CD4-positive, alpha-beta memory T cell (primary cell): ENCODE measurements around the gene PYROXD2. TPM values are rescaled to one million over a fixed set of nuclear protein-coding genes. Genes with fewer than 3 reads are reported as not detected.
A peak's percentile ranks its signal among the peaks of the same experiment; 100 is the strongest.

Experiments used
- CTCF ChIA-PET: fragments of 350-600 bp; sonication (Branson Sonifier 250); formaldehyde crosslinking; loops from one replicate; lab custom pipeline; 2021; ENCODE audit warnings: inconsistent platforms; ENCODE audit not compliant: partially characterized antibody; lab: Charles Lee
- POLR2A ChIA-PET: fragments of 350-600 bp; sonication (Branson Sonifier 250); formaldehyde crosslinking; loops from one replicate; lab custom pipeline; 2021; ENCODE audit not compliant: partially characterized antibody; lab: Charles Lee
- DNase-seq, 5 donors: peaks; one replicate each; pipeline versions ENCODE4 v3.0.0 to v3.0.0-alpha.2; 2020 to 2022; ENCODE audit warnings: mixed read lengths in 1 of 5
- H3K27ac ChIP-seq: one replicate; pipeline ENCODE4 v1.7.0; 2013; ENCODE audit warnings: low read depth, low read length
- H3K27me3 ChIP-seq: 2 replicates; pipeline ENCODE4 v1.7.0; 2013; ENCODE audit warnings: mild to moderate bottlenecking, low read length, moderate library complexity; ENCODE audit not compliant: insufficient read depth
- H3K36me3 ChIP-seq: 2 replicates; pipeline ENCODE4 v1.7.0; 2013; ENCODE audit warnings: mild to moderate bottlenecking, low read length, moderate library complexity; ENCODE audit not compliant: insufficient read depth
- H3K4me1 ChIP-seq: 2 replicates; pipeline ENCODE4 v1.7.0; 2013; ENCODE audit warnings: mild to moderate bottlenecking, low read length, moderate library complexity; ENCODE audit not compliant: insufficient read depth
- H3K4me3 ChIP-seq, 2 donors: one replicate each; pipeline ENCODE4 v1.7.0; 2013; ENCODE audit warnings: low read length in 2 of 2, mild to moderate bottlenecking in 1 of 2
- H3K9me3 ChIP-seq, 2 donors: one replicate each; pipeline ENCODE4 v1.7.0; 2013; ENCODE audit warnings: low read length in 2 of 2, control low read depth in 1 of 2; ENCODE audit not compliant: control insufficient read depth in 1 of 2
- H3K27ac Mint-ChIP-seq, 7 donors: one replicate each; pipeline ENCODE4 v1.8.0; 2020 to 2021; ENCODE audit warnings: mixed read lengths in 7 of 7, mild to moderate bottlenecking in 6 of 7, inconsistent platforms in 3 of 7, moderate library complexity in 3 of 7
- H3K27me3 Mint-ChIP-seq, 2 donors: one replicate each; pipeline ENCODE4 v1.8.0; 2020 to 2021; ENCODE audit warnings: mixed read lengths in 2 of 2
- H3K36me3 Mint-ChIP-seq, 2 donors: one replicate each; pipeline ENCODE4 v1.8.0; 2020 to 2021; ENCODE audit warnings: mixed read lengths in 2 of 2, inconsistent platforms in 1 of 2, mild to moderate bottlenecking in 1 of 2
- H3K4me1 Mint-ChIP-seq, 4 donors: one replicate each; pipeline ENCODE4 v1.8.0; 2020 to 2021; ENCODE audit warnings: mixed read lengths in 4 of 4, mild to moderate bottlenecking in 1 of 4
- H3K4me3 Mint-ChIP-seq, 8 donors: one replicate each; pipeline ENCODE4 v1.8.0; 2020 to 2021; ENCODE audit warnings: mixed read lengths in 8 of 8, mild to moderate bottlenecking in 7 of 8, moderate library complexity in 6 of 8, inconsistent platforms in 3 of 8
- H3K9me3 Mint-ChIP-seq, 8 donors: one replicate each; pipeline ENCODE4 v1.8.0; 2020 to 2021; ENCODE audit warnings: mixed read lengths in 8 of 8, mild to moderate bottlenecking in 5 of 8, inconsistent platforms in 3 of 8, moderate library complexity in 1 of 8
- intact Hi-C: fragments of 100-400 bp; cut with micrococcal nuclease; formaldehyde crosslinking; loops from one replicate; pipeline ENCODE4 v1.15.1; 2023
- polyA plus RNA-seq, 2 donors: library from polyadenylated mRNA; unstranded; fragments of 300-500 nt; fragmentation: Illumina TruSeq; gene quantifications; one replicate each; pipeline ENCODE4 v1.2.3, GENCODE V29; 2021
- total RNA-seq, 2 experiments: library from RNA; stranded (reverse); gene quantifications; one replicate each; pipeline ENCODE4 v1.2.3, GENCODE V29; 2021

The PYROXD2 gene
- total and polyA plus RNA-seq, 4 experiments from 2014 or later = 0.98 to 36.6 (median 19.5) TPM

DNA sequence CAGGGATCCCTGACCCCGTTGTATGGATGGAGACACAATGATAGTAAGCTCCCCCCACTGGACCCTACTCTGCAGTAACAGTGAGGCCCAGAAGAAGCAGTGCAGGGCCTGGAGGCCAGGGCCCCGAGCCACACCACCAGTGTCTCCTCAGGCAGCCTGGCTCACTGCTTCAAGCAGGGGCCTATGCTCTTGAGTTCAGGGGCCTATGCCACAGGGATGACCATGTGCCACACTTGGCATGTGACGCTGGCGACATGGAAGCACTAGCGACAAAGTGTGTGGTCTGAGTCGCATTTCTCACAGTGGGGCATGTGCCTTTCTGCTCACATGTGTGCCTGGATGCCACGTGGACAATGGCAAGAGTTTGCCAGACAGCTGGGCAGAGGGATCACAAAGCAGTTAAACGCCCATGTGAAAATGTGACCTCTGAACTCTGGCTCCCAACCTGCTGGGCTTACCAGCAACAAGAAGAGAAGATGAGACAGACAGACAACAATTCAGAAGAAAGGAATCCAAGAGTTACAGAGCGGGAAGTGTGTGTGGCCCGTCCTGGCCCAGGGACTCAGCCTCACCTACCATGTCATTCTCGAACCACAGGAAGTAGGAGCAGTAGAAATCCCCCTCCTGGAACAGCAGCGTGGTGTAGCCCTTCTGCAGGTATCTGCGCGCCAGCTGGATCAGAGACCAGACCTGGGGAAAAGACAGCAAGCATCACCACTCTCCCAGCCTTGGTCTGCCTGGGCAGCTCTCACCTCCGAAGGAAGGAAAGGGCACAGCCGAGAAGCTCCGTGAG is 4.7 kb upstream of the PYROXD2 start:
- ChIA-PET POLR2A (no interaction called here), CTCF (no interaction called here)
- Histone ChIP-seq H3K9me3 (no peaks in the 10 kb centered on the region), H3K36me3 (peaks cover 30% of the 10 kb centered on the region), H3K27ac (no peak overlapping the region), H3K4me1 (peaks cover 9% of the 10 kb centered on the region), H3K27me3 (no peaks in the 10 kb centered on the region), H3K4me3 (no peak overlapping the region)
- Mint-ChIP-seq H3K4me1 (peaks cover 5 to 14% (median 8%) of the 10 kb centered on the region in 4 donors), H3K4me3 (no peak overlapping the region), H3K9me3 (no peaks in the 10 kb centered on the region), H3K36me3 (peaks cover 21 to 66% of the 10 kb centered on the region in 2 donors), H3K27me3 (no peaks in the 10 kb centered on the region), H3K27ac (peak overlapping the region in 3 of 7 donors; percentile 11 to 80 (median 79))
- no peak for DNase-seq
- intact Hi-C loops = no loop called here

DNA sequence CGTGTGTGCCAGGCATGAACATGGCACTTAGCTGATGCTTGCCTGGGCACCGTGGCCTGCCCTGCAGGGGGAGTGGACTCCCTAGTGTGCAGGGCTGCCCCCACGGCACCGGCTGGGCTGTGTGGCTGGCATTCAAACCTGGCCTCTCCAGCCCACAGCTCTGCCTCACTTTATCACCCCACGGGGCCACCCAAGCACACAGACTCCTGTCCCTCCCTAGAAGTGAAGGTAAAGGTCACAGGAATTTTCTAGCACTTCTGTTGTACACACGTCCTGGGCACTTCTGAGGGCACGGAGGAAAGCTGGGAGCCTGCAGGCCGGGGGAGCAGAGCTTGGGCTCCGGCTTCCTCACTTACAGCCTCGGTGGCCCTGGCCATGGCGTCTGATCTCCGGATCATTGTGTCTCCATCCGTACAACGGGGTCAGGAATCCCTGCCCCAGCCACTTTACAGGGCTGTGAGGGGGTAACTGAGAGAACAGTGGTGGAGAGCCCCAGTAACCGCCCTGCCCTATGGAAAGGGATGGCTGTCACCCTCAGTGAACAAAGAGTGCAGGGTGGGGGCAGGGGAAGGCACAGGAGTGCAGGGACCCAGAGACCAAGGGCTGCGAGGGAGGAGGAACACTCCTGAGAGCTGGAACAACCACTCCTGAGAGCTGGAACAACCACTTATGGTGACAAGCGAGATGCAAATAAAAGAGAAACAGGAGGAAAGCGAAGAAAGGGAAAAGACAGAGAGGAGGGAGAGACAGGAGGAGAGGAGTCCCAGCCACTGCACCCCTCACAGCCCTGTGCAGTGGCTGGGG is 3.9 kb upstream of the PYROXD2 start:
- intact Hi-C loops = no loop called here
- H3K36me3 Mint-ChIP-seq = peaks cover 21 to 62% of the 10 kb centered on the region in 2 donors
- H3K4me1 ChIP-seq = peaks cover 16% of the 10 kb centered on the region
- H3K4me1 Mint-ChIP-seq = peaks cover 12 to 22% (median 15%) of the 10 kb centered on the region in 4 donors
- CTCF ChIA-PET = no interaction called here
- DNase-seq = no peak
- H3K27me3 Mint-ChIP-seq = no peaks in the 10 kb centered on the region
- no peak overlapping the region for H3K4me3 Mint-ChIP-seq
- H3K27ac Mint-ChIP-seq = peak overlapping the region in 2 of 7 donors; percentile 29 to 79
- no peak overlapping the region for H3K27ac ChIP-seq
- H3K9me3 Mint-ChIP-seq = no peaks in the 10 kb centered on the region
- POLR2A ChIA-PET = no interaction called here
- H3K27me3 ChIP-seq = no peaks in the 10 kb centered on the region
- H3K4me3 ChIP-seq = no peak overlapping the region
- no peaks in the 10 kb centered on the region for H3K9me3 ChIP-seq
- H3K36me3 ChIP-seq = peaks cover 28% of the 10 kb centered on the region

GRCh38 chr10:98417973-98418664 is 3.1 kb upstream of the PYROXD2 start:
- peaks cover 21 to 59% of the 10 kb centered on the region in 2 donors for H3K36me3 Mint-ChIP-seq
- H3K9me3 Mint-ChIP-seq = no peaks in the 10 kb centered on the region
- H3K27ac Mint-ChIP-seq = peak overlapping the region in 2 of 7 donors; percentile 15 to 37
- no peak for DNase-seq
- H3K4me1 Mint-ChIP-seq = peaks cover 12 to 25% (median 15%) of the 10 kb centered on the region in 4 donors
- Histone ChIP-seq H3K4me1 (peaks cover 16% of the 10 kb centered on the region), H3K27me3 (no peaks in the 10 kb centered on the region), H3K4me3 (no peak overlapping the region), H3K27ac (no peak overlapping the region), H3K36me3 (peaks cover 21% of the 10 kb centered on the region), H3K9me3 (no peaks in the 10 kb centered on the region)
- H3K27me3 Mint-ChIP-seq = no peaks in the 10 kb centered on the region
- CTCF ChIA-PET = interaction anchor here (0.9 kb wide), 1 partner anchor 7 kb away, joined by 4 read pairs; no protein-coding TSS in a partner anchor
- H3K4me3 Mint-ChIP-seq = no peak overlapping the region
- intact Hi-C loops = no loop called here
- POLR2A ChIA-PET = no interaction called here

GRCh38 chr10:98417481-98417959 is 2.5 kb upstream of the PYROXD2 start:
- no peaks in the 10 kb centered on the region for H3K27me3 Mint-ChIP-seq
- peaks cover 18 to 54% of the 10 kb centered on the region in 2 donors for H3K36me3 Mint-ChIP-seq
- H3K27ac Mint-ChIP-seq = peak overlapping the region in 1 of 7 donors; percentile 86
- Histone ChIP-seq H3K36me3 (peaks cover 15% of the 10 kb centered on the region), H3K4me1 (peaks cover 16% of the 10 kb centered on the region), H3K9me3 (no peaks in the 10 kb centered on the region), H3K27me3 (no peaks in the 10 kb centered on the region), H3K27ac (no peak overlapping the region), H3K4me3 (no peak overlapping the region)
- peaks cover 12 to 25% (median 16%) of the 10 kb centered on the region in 4 donors for H3K4me1 Mint-ChIP-seq
- no peak for DNase-seq
- no peaks in the 10 kb centered on the region for H3K9me3 Mint-ChIP-seq
- ChIA-PET POLR2A (no interaction called here), CTCF (interaction anchor here (0.9 kb wide), 1 partner anchor 8 kb away, joined by 4 read pairs; no protein-coding TSS in a partner anchor)
- H3K4me3 Mint-ChIP-seq = no peak overlapping the region
- intact Hi-C loops = no loop called here

- DNase-seq = no peak
- H3K27me3 ChIP-seq = no peaks in the 10 kb centered on the region
- CTCF ChIA-PET = interaction anchor here (0.9 to 2.7 kb wide), 2 partner anchors 9 kb away, joined by 4 to 10 read pairs; no protein-coding TSS in a partner anchor
- H3K4me3 Mint-ChIP-seq = no peak overlapping the region
- H3K36me3 Mint-ChIP-seq = peaks cover 18 to 49% of the 10 kb centered on the region in 2 donors
- H3K9me3 Mint-ChIP-seq = no peaks in the 10 kb centered on the region
- H3K36me3 ChIP-seq = peaks cover 12% of the 10 kb centered on the region
- no peaks in the 10 kb centered on the region for H3K9me3 ChIP-seq
- no peaks in the 10 kb centered on the region for H3K27me3 Mint-ChIP-seq
- H3K4me1 ChIP-seq = peaks cover 16% of the 10 kb centered on the region
- POLR2A ChIA-PET = no interaction called here
- H3K4me3 ChIP-seq = no peak overlapping the region
- H3K27ac Mint-ChIP-seq = peak overlapping the region in 5 of 7 donors; percentile 5 to 92 (median 86)
- no peak overlapping the region for H3K27ac ChIP-seq
- H3K4me1 Mint-ChIP-seq = peaks cover 12 to 25% (median 17%) of the 10 kb centered on the region in 4 donors
- intact Hi-C loops = no loop called here
Measured at GRCh38 chr10:98416606-98417388, 1.8 kb upstream of the PYROXD2 start.

DNA sequence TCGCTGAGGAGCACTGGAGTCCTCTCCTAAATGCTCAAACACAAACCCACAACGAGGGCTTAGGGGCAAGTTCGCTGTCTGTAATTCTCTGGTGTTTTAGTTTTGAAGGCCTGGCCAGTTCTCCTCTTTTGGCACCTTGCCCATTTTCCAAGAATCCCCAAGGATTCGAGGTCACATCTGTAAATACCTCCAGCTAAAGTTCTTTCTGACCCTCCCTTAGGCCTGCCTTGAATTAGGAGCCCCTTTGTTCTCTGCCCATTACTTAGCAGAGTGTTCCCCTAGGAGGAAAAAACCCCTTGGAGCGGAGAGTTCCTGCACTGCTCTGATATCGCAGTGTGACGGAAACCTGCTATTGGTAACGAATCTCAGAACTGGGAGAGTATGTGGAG is 743 bp upstream of the PYROXD2 start:
- peak overlapping the region in 2 of 8 donors; percentile 49 to 98 for H3K4me3 Mint-ChIP-seq
- peaks cover 12 to 26% (median 19%) of the 10 kb centered on the region in 4 donors for H3K4me1 Mint-ChIP-seq
- Histone ChIP-seq H3K4me1 (peaks cover 16% of the 10 kb centered on the region), H3K36me3 (peaks cover 12% of the 10 kb centered on the region), H3K27me3 (no peaks in the 10 kb centered on the region), H3K4me3 (no peak overlapping the region), H3K27ac (peak overlapping the region; percentile 47), H3K9me3 (no peaks in the 10 kb centered on the region)
- H3K36me3 Mint-ChIP-seq = peaks cover 12 to 39% of the 10 kb centered on the region in 2 donors
- ChIA-PET CTCF (interaction anchor here (2.7 kb wide), 1 partner anchor 10 kb away, joined by 10 read pairs; no protein-coding TSS in a partner anchor), POLR2A (interaction anchor here (0.5 to 2.0 kb wide), 4 partner anchors 10 to 244 kb away, joined by 3 to 9 read pairs (median 3); no protein-coding TSS in a partner anchor)
- no peak for DNase-seq
- no peaks in the 10 kb centered on the region for H3K27me3 Mint-ChIP-seq
- H3K27ac Mint-ChIP-seq = peak overlapping the region; percentile 19 to 97 (median 64)
- intact Hi-C loops = loop anchor here (1.0 kb wide), 1 partner anchor 31 kb away; the partner anchor contains the start of gene HPS1
- no peaks in the 10 kb centered on the region for H3K9me3 Mint-ChIP-seq
